ENCODE data around the gene TRIM40. TPM values are rescaled to one million over a fixed set of nuclear protein-coding genes. Genes with fewer than 3 reads are reported as not detected.

Gene TRIM40
- total RNA-seq, 1 donor from 2014 or later: not detected

- no peak overlapping the region for H3K27ac ChIP-seq (ENCODE audit: low read depth, low read length)
- no peak for DNase-seq (ENCODE audit: low read depth)
- H3K36me3 ChIP-seq (ENCODE audit: insufficient read depth, low read length): no peaks in the 10 kb centered on the region
- Mint-ChIP-seq H3K36me3 (ENCODE audit: low read depth, unreplicated experiment) (no peaks in the 10 kb centered on the region), H3K27me3 (ENCODE audit: low read depth, unreplicated experiment) (peaks cover 36% of the 10 kb centered on the region), H3K27ac (ENCODE audit: unreplicated experiment) (peak overlapping the region; percentile 86), H3K4me3 (ENCODE audit: unreplicated experiment) (no peak overlapping the region), H3K9me3 (ENCODE audit: unreplicated experiment) (peaks cover 5% of the 10 kb centered on the region), H3K4me1 (ENCODE audit: low read depth, unreplicated experiment) (peaks cover 21% of the 10 kb centered on the region)
- peaks cover 18% of the 10 kb centered on the region for H3K4me1 ChIP-seq (ENCODE audit: insufficient read depth, low read length)
- H3K27me3 ChIP-seq (ENCODE audit: insufficient read depth, low read length): peaks cover 4% of the 10 kb centered on the region
- H4K20me1 ChIP-seq (ENCODE audit: insufficient read depth, low read length): no peaks in the 10 kb centered on the region
- no peaks in the 10 kb centered on the region for H3K79me2 ChIP-seq (ENCODE audit: insufficient read depth, low read length)
- no peaks in the 10 kb centered on the region for H3K9me3 ChIP-seq (ENCODE audit: insufficient read depth, low read depth, low read length)
- H3K4me2 ChIP-seq (ENCODE audit: low read length): no peak overlapping the region
- FAIRE-seq: no peak
- H2AFZ ChIP-seq (ENCODE audit: low read depth, low read length): no peak overlapping the region
- no peak overlapping the region for H3K9ac ChIP-seq (ENCODE audit: low read length)
- H3K4me3 ChIP-seq (ENCODE audit: insufficient read depth, low read depth, low read length): no peak overlapping the region
- TF ChIP-seq EZH2 (IDR thresholded peaks at IDR 0.05; ENCODE audit: insufficient read depth, low read length): no peak
- TF ChIP-seq, protein P1, sequence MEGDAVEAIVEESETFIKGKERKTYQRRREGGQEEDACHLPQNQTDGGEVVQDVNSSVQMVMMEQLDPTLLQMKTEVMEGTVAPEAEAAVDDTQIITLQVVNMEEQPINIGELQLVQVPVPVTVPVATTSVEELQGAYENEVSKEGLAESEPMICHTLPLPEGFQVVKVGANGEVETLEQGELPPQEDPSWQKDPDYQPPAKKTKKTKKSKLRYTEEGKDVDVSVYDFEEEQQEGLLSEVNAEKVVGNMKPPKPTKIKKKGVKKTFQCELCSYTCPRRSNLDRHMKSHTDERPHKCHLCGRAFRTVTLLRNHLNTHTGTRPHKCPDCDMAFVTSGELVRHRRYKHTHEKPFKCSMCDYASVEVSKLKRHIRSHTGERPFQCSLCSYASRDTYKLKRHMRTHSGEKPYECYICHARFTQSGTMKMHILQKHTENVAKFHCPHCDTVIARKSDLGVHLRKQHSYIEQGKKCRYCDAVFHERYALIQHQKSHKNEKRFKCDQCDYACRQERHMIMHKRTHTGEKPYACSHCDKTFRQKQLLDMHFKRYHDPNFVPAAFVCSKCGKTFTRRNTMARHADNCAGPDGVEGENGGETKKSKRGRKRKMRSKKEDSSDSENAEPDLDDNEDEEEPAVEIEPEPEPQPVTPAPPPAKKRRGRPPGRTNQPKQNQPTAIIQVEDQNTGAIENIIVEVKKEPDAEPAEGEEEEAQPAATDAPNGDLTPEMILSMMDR (IDR thresholded peaks at IDR 0.05; ENCODE audit: insufficient read depth, low read depth, low read length): no peak
These were observed 19.8 kb downstream of the TRIM40 start for GRCh38 chr6:30155520-30156261.

GRCh38 chr6:30156262-30156599 is 20.3 kb downstream of the TRIM40 start:
- peaks cover 36% of the 10 kb centered on the region for H3K27me3 Mint-ChIP-seq (ENCODE audit: low read depth, unreplicated experiment)
- Histone ChIP-seq H3K27me3 (ENCODE audit: insufficient read depth, low read length) (peaks cover 4% of the 10 kb centered on the region), H3K36me3 (ENCODE audit: insufficient read depth, low read length) (no peaks in the 10 kb centered on the region), H3K79me2 (ENCODE audit: insufficient read depth, low read length) (no peaks in the 10 kb centered on the region), H4K20me1 (ENCODE audit: insufficient read depth, low read length) (no peaks in the 10 kb centered on the region), H2AFZ (ENCODE audit: low read depth, low read length) (peak overlapping the region; percentile 29), H3K4me1 (ENCODE audit: insufficient read depth, low read length) (peaks cover 18% of the 10 kb centered on the region), H3K4me3 (ENCODE audit: insufficient read depth, low read depth, low read length) (no peak overlapping the region), H3K27ac (ENCODE audit: low read depth, low read length) (no peak overlapping the region), H3K9ac (ENCODE audit: low read length) (no peak overlapping the region), H3K9me3 (ENCODE audit: insufficient read depth, low read depth, low read length) (no peaks in the 10 kb centered on the region), H3K4me2 (ENCODE audit: low read length) (no peak overlapping the region)
- no peak for TF ChIP-seq EZH2 (IDR thresholded peaks at IDR 0.05; ENCODE audit: insufficient read depth, low read length)
- TF ChIP-seq, protein P1 (IDR thresholded peaks at IDR 0.05; ENCODE audit: insufficient read depth, low read depth, low read length): no peak
- H3K27ac Mint-ChIP-seq (ENCODE audit: unreplicated experiment): peak overlapping the region; percentile 86
- FAIRE-seq: no peak
- H3K4me3 Mint-ChIP-seq (ENCODE audit: unreplicated experiment): no peak overlapping the region
- no peaks in the 10 kb centered on the region for H3K36me3 Mint-ChIP-seq (ENCODE audit: low read depth, unreplicated experiment)
- peaks cover 21% of the 10 kb centered on the region for H3K4me1 Mint-ChIP-seq (ENCODE audit: low read depth, unreplicated experiment)
- peaks cover 5% of the 10 kb centered on the region for H3K9me3 Mint-ChIP-seq (ENCODE audit: unreplicated experiment)
- peak; percentile 42 for DNase-seq (ENCODE audit: low read depth)

GRCh38 chr6:30156774-30157173 is 20.8 kb downstream of the TRIM40 start:
- no peak for FAIRE-seq
- H3K27me3 Mint-ChIP-seq (ENCODE audit: low read depth, unreplicated experiment): peaks cover 36% of the 10 kb centered on the region
- DNase-seq (ENCODE audit: low read depth): no peak

More at GRCh38 chr6:30156774-30157173, 20.8 kb downstream of the TRIM40 start:
- Histone ChIP-seq H4K20me1 (ENCODE audit: insufficient read depth, low read length) (no peaks in the 10 kb centered on the region), H3K79me2 (ENCODE audit: insufficient read depth, low read length) (no peaks in the 10 kb centered on the region), H3K9ac (ENCODE audit: low read length) (no peak overlapping the region), H3K4me3 (ENCODE audit: insufficient read depth, low read depth, low read length) (no peak overlapping the region), H3K27me3 (ENCODE audit: insufficient read depth, low read length) (peaks cover 4% of the 10 kb centered on the region), H3K27ac (ENCODE audit: low read depth, low read length) (no peak overlapping the region), H3K36me3 (ENCODE audit: insufficient read depth, low read length) (no peaks in the 10 kb centered on the region), H2AFZ (ENCODE audit: low read depth, low read length) (no peak overlapping the region), H3K4me1 (ENCODE audit: insufficient read depth, low read length) (peaks cover 18% of the 10 kb centered on the region), H3K4me2 (ENCODE audit: low read length) (no peak overlapping the region), H3K9me3 (ENCODE audit: insufficient read depth, low read depth, low read length) (no peaks in the 10 kb centered on the region)
- TF ChIP-seq, protein P1 (IDR thresholded peaks at IDR 0.05; ENCODE audit: insufficient read depth, low read depth, low read length): no peak
- TF ChIP-seq EZH2 (IDR thresholded peaks at IDR 0.05; ENCODE audit: insufficient read depth, low read length): no peak
- Mint-ChIP-seq H3K27ac (ENCODE audit: unreplicated experiment) (no peak overlapping the region), H3K9me3 (ENCODE audit: unreplicated experiment) (peaks cover 5% of the 10 kb centered on the region), H3K4me3 (ENCODE audit: unreplicated experiment) (no peak overlapping the region), H3K4me1 (ENCODE audit: low read depth, unreplicated experiment) (peaks cover 21% of the 10 kb centered on the region), H3K36me3 (ENCODE audit: low read depth, unreplicated experiment) (no peaks in the 10 kb centered on the region)

Data from astrocyte (in vitro differentiated cells and primary cell).